ENCODE measurements around the gene IL22RA2.

IL22RA2 gene

DNA sequence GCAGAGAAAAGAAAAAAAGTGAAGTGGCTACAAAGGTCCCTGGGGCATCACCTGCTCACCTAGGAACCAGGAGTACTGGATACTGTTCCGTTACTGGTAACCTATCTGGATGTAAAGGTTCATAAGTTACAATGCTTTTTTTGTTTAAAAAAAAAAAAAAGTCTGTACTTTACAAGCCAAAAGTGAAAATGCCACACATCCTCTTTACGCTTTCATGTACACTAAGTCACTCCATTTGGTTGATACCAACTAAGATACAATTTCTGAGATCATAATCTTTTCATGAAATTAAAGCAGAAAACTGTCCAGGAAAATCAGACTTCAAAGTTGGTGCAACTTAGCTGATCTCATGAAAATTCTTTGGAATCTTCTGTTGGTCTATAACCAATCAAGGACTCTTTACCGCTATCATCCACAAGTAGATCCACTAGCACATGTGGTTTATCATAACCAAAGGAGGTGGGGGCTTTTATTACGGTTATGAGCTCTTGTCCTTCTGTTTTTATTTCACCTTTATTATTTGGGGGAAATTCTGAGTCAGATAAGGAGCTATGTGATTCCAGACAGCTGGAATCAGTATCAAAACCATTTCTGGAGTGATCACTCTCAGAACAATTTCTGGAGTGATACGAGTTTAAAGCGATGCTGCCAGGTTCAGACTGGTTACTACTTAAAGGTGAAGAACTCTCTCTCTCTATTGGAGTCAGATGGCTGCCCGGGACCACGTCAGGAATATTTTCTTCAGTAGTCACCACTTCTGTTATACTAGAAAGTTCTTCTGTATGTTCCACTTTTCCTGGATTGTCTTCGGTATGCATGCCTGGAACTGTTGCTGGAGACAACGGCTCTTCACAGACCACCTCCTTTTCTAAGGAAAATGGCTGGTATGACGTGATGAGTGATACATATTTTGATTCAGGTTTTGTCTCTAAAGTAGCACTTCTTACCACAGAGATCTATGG is 24.5 kb upstream of the IL22RA2 start:
- in situ Hi-C loops (cut with MboI; ENCODE audit: low sequenced_read_pairs) = no loop called here

DNA sequence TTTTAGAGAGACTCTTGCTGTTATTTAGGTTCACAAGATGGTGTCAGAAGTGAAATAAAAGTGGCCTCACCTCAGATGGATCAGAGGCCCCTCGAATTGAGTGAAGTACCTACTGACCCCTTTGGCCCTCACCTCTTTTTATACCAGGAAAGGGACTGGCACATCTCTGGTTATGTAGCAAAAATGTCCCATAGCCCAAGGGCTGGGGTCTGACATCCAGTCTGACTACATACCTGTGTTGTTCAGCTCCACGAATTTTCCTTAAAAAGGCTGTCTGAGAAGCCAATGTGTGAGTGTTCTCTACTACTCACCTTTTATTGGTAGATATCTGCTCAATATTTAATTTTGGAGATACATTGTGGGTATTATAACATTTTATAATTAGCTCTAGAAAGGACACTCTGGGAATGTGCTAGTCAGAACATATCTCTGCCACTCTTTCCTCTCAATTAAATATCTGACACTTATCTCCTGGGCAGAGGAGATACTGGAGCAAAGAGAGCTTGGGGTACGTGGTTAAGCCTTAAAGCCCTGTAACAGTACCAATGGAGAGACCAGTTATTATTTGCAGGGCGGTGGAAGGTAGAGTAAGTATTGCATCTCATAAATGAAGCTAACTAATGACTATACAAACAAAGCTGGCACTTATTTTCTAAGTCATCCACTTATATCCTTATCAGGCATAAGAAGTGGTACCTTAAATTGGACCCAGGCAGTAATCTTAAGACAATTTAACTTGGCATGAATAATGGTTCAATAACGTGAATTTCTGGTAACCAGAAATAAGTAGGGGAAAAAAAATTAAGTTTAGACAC is 20.0 kb upstream of the IL22RA2 start:
- in situ Hi-C loops (cut with MboI; ENCODE audit: low sequenced_read_pairs) = no loop called here

DNA sequence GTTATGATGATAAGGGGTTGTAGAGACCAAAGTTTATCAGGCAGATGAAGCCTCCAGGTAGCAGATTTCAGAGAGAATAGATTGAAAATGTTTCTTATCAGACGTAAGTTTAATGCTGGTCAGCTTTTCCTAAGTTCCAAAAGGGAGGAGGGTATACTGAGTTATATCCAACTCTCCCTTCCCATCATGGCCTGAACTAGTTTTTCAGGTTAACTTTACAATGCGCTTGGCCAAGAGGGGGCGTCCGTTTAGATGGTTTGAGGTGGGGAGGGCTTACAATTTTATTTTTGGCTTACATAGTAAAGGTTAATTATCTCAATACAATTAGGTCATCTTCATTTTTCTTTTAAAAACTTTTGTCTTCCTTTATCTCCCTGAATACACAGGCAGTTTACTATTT is 19.4 kb upstream of the IL22RA2 start:
- in situ Hi-C loops (cut with MboI; ENCODE audit: low sequenced_read_pairs) = no loop called here

DNA sequence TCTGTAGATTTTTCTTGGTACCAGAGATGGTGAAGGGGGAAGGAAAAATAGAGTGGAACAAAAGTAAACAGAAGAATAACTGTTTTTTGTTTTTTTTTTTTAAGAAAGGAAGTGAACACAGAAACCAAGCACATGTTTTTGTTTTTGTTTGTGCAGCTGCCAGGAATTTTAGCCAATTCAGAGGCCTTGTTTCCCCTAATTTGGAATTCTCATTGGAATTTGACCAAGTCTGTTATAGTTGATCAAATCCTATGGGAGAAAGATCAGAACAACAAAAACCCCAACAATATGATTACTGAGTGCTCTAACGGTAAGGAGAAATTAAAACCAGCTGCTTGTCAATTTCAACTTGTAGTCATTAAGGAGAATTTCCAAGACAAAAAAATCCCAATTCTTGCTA is 18.2 kb upstream of the IL22RA2 start:
- in situ Hi-C loops (cut with MboI; ENCODE audit: low sequenced_read_pairs) = no loop called here

DNA sequence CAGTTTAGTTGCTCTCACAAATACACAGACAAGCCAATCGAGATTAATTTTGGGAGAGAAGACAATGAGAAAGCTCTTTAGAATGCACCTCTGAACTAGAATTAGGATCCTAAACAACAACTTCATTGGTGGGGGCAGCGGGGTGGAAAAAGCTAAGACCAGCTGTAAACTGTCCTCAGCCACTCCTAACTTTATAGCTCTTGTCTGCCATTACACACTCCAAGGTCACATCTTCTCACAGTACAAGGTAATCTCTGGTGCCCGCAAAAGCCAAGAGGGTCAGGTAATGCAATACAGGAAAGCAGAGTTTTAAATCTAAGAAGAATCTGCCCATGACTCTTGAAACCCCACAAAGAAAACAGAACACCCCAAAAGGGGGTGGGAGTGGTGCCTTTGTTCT is 17.8 kb upstream of the IL22RA2 start:
- in situ Hi-C loops (cut with MboI; ENCODE audit: low sequenced_read_pairs) = no loop called here

DNA sequence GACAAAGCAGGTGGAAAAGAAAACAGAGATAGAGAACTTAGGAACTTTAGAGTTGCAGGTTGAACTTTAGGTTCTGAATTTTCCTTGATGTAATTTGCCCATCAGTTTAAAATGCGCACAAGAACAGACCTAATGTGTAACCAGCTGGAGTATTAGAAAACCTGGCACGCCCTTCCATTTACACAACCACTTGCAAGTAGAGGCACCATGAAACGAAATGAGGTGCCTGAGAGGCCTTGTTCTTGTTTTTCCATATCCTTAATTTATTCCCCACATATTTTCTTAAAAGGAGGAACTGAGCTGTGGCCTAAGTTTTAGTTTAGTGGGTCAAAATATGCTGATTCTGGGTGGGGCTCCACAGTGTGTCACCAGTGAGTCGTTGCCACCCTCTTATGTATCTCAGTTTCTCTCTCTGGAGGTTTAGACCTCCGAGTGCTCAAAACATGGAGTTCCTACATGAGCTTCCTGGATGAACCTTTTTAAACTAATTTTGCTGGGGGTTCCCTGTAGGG is 17.2 kb upstream of the IL22RA2 start:
- in situ Hi-C loops (cut with MboI; ENCODE audit: low sequenced_read_pairs) = no loop called here

DNA sequence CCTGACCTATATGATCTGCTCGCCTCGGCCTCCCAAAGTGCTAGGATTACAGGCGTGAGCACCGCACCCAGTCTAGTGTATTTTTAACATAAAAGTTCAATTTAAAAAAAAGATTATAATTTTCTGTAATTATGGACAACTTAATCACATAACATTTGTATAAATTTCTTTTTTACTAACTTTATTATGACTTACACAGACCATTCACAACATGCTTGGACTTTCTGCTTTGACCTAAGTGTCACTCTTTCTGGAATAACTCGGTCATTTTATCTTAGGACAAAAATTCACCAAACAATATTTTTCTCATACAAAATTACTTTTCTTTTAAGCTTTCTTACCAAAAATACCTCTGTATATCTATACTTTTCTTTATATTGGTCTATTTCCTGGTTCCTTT is 15.4 kb upstream of the IL22RA2 start:
- in situ Hi-C loops (cut with MboI; ENCODE audit: low sequenced_read_pairs) = no loop called here

DNA sequence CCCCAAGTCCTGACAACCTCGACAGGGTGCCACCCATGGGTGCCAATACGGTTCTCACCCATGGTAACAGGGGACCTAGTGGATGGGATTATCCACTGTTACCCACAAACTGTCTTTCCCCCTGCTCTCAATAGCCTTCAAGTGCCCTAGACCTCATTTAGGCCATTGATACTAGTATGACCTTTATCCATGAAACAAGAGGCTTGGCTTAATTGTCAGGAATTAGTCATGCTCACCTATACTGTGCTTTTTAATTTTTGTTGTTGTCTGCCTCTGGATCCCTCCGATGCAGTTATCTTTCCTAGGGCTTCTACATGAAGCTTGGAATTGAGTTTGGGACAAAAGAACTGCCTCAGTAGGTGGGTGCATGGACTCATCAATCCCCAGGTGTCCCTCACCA is 11.8 kb upstream of the IL22RA2 start:
- in situ Hi-C loops (cut with MboI; ENCODE audit: low sequenced_read_pairs) = no loop called here

DNA sequence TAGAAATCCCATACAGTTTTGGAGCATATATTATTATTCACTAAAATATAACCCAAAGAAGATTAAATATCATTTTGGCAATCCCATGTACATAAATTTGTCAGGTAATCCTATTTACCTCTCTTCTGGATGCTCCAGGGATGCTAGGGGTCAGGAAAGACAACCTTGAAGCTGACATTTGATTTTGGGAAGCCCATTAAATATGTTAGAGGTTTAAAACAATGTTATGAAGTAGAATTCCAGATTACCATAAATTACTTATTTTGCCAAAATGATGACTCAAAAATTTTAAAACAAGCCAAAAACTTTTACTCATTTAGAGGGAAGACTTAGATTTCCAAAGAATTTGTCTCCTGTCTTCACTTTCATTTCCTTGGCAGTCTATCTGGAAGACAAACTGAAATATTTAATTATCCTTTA is 9.2 kb upstream of the IL22RA2 start:
- in situ Hi-C loops (cut with MboI; ENCODE audit: low sequenced_read_pairs) = no loop called here

DNA sequence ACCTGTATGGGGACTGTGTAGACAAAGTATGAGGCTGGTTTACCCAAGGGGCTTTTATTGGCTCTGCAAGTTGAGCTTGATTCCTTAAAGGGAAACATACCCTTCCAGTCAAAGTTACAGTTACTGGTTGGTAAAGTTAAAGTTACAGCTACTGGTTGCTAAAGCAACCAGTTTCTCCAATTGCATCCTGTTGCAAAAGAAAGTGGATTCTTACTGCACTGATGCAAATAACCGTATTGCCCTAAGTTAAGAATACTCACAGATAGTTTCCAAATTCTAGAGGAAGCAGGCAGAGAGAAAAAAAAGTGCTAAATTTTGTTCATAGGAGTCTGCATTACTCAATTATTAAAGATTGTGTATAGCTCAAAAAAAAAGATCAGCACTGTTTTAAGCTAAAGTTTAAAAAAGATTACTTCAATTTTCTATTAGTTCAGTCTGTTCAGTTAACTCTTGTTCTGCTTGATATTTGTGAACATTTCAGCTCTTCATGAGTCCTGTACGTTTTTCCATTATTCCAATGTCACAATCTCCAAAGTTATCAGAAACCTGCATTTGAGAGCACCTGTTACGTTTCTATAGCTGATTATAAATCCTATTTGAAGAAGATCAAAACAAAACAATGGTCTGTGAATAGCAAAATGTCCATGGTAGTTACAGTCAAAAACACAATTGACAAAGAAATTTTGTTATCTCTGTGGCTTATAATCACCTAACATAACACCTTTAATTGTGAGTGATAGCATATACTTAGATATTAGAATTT is 8.6 kb upstream of the IL22RA2 start:
- in situ Hi-C loops (cut with MboI; ENCODE audit: low sequenced_read_pairs) = no loop called here

DNA sequence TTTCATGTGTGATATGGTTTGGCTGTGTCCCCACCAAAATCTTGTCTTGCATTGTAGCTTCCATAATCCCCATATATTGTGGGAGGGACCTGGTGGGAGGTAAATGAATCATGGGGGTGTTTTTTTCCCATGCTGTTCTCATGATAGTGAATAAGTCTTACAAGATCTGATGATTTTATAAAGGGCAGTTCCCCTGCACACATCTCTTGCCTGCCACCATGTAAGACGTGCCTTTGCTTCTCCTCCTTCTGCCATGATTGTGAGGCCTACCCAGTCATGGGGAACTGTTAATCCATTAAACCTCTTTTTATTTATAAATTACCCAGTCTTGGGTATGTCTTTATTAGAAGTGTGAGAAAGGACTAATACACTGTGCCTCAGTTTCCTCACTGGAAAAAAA is 4.2 kb upstream of the IL22RA2 start:
- in situ Hi-C loops (cut with MboI; ENCODE audit: low sequenced_read_pairs) = no loop called here

DNA sequence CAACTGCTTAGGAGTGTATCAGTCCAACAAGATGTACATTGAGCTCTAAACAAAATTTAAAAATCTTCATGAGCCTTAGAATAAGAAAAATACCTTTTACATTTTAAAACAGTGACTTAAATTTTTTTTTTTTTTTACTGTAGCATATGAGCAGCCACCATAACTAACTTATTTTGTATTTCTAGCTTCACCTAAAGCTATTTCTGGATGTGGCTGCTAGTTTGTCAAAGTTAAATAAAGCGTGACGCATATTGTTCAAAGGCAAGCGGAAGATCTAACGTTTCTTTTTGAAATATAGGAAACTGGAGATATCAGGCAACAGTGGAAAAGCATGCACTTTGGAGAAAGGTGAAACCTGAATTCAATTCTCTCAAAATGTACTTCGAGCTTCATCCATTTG is 3.3 kb upstream of the IL22RA2 start:
- in situ Hi-C loops (cut with MboI; ENCODE audit: low sequenced_read_pairs) = no loop called here

DNA sequence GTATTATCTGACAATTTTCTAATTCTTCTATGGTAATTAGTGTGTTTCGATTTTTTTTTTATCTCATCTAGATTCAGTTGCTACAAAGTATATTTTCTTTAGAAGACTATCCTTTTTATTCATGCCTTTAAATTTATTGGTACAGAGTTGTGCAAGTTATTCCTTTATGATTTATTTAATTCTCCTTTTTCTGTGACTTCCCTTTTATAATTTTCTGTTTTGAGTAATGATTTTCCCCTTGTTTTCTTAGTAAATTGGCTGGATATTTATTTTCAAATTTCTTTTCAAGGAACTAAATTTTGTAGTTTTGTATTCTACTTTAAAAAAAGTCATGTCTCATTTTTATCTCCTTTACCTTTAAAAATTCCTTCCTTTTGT is 2.4 kb upstream of the IL22RA2 start:
- in situ Hi-C loops (cut with MboI; ENCODE audit: low sequenced_read_pairs) = no loop called here

DNA sequence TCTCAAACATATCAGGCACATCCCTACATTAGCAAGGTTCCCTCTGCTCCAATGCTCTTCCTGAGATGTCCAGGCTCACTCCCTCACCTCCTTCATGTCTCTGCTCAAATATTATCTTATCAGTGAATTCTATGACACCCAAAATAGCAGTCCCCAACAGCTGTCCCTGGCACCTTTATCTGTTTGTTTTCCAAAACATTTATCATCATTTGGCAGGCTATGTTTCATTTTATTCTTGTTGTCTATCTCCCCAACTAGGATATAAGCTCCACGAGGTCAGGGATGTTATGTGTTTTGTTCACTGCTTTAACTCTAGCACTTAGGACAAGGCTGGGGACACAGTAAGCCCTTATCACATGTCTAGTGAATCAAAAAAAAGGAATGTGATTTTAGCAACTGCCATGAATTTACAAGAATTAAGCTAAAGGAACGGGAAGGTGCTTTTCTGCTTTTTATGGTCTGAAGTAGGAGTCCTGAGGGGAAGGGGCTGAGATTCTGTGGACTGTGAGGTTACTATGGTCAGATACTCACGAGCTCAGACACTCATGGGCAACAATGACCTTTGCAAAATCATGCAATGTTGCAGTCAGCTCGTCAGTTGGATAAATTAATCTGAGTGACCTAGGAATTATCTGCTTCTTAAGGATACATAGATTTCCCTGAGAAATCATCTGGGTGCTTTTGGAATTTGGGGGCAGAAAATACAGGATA is 1.9 kb upstream of the IL22RA2 start:
- in situ Hi-C loops (cut with MboI; ENCODE audit: low sequenced_read_pairs) = no loop called here

DNA sequence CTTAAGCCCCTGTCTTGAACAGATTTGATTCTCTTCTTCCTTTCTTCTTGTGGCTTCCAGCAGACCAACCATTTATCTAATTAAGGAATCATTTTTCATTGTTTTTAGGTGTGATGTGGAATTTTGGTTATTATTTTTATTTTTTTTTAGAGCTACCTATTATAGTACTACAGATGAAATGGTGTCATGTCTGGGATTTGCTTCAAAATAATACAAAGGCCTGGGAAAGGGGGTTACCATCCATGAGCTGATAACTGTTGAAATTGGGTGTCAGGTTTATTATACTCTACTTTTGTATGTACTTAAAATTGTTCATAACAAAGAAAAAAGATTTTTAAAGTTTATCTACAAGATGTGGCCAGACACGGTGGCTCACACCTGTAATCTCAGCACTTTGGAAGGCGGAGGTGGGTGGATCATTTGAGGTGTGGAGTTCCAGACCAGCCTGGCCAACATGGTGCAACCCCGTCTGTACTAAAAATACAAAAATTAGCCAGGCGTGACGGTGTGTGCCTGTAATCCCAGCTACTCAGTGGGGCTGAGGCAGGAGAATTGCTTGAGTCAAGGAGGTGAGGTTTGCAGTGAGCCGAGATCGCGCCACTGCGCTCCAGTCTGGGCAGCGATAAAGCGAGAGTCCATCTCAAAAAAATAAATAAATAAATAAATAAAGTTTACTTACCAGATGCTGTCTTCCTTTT is 561 bp downstream of the IL22RA2 start:
- in situ Hi-C loops (cut with MboI; ENCODE audit: low sequenced_read_pairs) = no loop called here

DNA sequence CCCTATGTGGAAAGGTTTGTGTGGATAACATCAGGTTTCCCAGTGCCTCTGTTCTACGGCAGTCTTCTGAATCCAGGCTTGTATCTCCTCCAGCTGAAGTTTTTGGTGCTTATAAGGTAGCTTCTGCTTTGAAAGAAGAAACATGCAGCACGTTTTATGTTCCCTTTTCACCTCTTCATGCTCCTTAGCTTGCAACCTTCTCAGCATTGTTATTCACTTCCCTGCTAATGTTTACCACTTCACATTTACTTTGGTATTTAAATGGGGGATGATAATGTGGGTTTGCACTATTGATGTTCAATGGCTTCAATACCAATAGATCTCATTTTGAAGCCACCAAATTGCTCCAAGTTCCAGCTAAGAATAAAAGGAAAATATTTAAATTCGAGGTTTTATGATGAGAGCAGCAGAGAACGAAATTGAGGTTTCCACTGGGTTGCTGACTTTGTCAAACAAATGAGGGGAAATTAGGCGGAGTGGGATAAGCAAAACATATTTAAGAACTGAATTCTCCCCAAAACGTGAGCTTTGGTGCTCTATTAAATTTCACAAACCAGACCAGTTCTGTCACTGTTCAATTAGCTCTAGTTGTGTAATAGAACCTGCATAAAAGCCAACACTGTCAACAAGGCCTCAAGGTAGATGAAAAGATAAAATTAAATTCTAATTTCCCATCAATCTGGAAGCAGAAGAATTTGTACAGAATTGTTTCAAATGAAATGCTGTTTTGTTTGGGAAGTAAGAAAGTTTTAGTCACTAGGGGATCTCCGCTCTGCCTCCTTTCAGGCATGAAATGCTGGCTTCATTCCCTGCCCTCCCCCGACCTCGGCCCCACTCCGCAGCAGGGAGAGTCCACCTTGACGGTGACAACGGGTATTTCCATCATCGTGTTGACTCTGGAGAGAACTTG is 1.4 kb downstream of the IL22RA2 start:
- in situ Hi-C loops (cut with MboI; ENCODE audit: low sequenced_read_pairs) = no loop called here

DNA sequence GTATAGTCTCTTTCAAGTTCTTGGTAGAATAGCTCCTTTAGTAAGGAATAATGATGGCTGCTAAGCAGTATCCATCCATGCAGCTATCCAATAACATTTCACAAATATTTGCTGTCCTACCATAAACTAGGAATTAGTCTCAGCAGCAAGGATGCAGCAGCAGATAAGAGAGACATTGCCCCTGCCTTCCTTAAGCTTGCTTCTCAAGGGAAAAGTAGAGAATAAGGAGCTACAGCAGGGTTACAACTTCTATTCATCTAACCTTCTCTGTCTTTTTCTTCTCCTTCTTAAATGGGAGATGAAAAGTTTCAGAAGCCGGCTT is 2.4 kb downstream of the IL22RA2 start:
- in situ Hi-C loops (cut with MboI; ENCODE audit: low sequenced_read_pairs) = no loop called here

DNA sequence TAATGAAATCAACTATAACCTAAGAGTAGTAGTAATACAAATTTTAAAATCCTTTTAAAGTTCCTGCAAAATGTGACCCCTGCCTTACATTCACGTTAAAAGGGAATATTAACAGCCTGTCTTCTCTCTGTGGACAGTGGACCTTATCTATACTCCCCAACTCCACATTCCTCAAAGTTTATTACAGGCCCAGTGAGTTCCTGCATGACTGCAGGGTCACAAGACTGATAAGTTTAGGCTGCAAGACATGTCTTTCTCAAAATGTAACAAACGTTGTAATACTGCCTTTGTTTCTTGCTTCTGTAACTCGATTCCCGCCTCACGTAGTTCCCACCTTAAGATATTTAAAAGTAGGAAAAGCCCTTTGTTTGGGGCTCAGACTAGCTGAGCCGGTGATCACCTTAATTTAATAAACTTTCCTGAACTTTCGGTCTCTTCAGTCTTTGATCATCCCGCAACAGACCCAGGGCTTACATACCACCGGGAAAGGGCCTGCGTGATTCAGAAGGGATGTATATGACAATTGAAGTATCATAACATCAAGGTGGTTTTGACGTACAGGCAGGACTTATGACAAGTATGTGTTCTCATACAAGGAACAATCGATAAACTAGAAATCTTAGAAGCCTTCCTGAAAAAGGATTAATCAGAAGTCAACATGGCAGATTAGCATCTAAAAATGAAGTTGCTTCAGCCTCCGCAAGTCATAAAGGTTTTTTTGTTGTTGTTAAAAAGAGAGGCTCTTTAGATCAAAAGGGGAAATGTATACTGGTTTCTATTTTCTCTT is 3.0 kb downstream of the IL22RA2 start:
- in situ Hi-C loops (cut with MboI; ENCODE audit: low sequenced_read_pairs) = no loop called here
